GM12878 (cell line): Measurements from ENCODE around the gene DDX20. TPM values are rescaled to one million over a fixed set of nuclear protein-coding genes. Genes with fewer than 3 reads are reported as not detected.

Experiments used
- ATAC-seq: fragments of 200-7000 bp; cut with Tn5 transposase; 3 replicates; pipeline ENCODE4 v1.9.1; 2020; ENCODE audit warnings: mild to moderate bottlenecking, moderate library complexity
- BruUV-seq: library from RNA; stranded (reverse); fragments of 400-500 nt; replicated peaks from 2 replicates; lab custom pipeline; 2021; lab: Mats Ljungman, UMichigan
- CTCF ChIA-PET: fragments of 300-600 bp; sonication (Branson Sonifier 250); formaldehyde crosslinking; extraction: SDS; loops from one replicate; lab custom pipeline; 2021; ENCODE audit warnings: inconsistent platforms; lab: Yijun Ruan, JAX
- POLR2A ChIA-PET: fragments of 350-600 bp; formaldehyde crosslinking; extraction: SDS; loops from one replicate; lab custom pipeline; 2021; ENCODE audit warnings: inconsistent platforms; lab: Charles Lee
- RAD21 ChIA-PET: fragments of 300-600 bp; sonication (Branson Sonifier 250); formaldehyde crosslinking; loops from one replicate; lab custom pipeline; 2023; ENCODE audit warnings: antibody characterized with exemption; ENCODE audit not compliant: unreplicated experiment; lab: Charles Lee
- SMC1A ChIA-PET: fragments of 300-600 bp; sonication (Branson Sonifier 250); formaldehyde crosslinking; loops from one replicate; lab custom pipeline; 2023; ENCODE audit not compliant: unreplicated experiment, uncharacterized antibody; lab: Charles Lee
- DNase-seq: peaks from one replicate; pipeline ENCODE4 v3.0.0-alpha.2; 2011; ENCODE audit warnings: low read depth, low spot score
- FAIRE-seq: peaks from 3 replicates; lab custom pipeline; 2011; peaks lifted over from hg19 to GRCh38; lab: Jason Lieb, UNC
- H2AFZ ChIP-seq: 2 replicates; pipeline ENCODE4 v1.6.0; 2011; ENCODE audit warnings: low read depth, low read length, control low read depth; ENCODE audit not compliant: control insufficient read depth
- H3K27ac ChIP-seq: 2 replicates; pipeline ENCODE4 v1.5.1; 2011; ENCODE audit warnings: control low read depth; ENCODE audit not compliant: control insufficient read depth, insufficient read depth
- H3K27me3 ChIP-seq, 2 experiments: replicated peaks in 1 of 2; 2 replicates each; pipeline versions ENCODE4 v1.6.0 to v1.6.1; 2011; ENCODE audit warnings: low read length in 1 of 2; ENCODE audit not compliant: control insufficient read depth in 2 of 2, insufficient read depth in 2 of 2
- H3K36me3 ChIP-seq, 2 experiments: 2 replicates each; pipeline ENCODE4 v1.5.1; 2011; ENCODE audit warnings: low read length in 1 of 2; ENCODE audit not compliant: control insufficient read depth in 2 of 2, insufficient read depth in 2 of 2
- H3K4me1 ChIP-seq: 2 replicates; pipeline ENCODE4 v1.6.1; 2011; ENCODE audit warnings: mild to moderate bottlenecking, low read length, moderate library complexity, mixed read lengths; ENCODE audit not compliant: control insufficient read depth, insufficient read depth
- H3K4me2 ChIP-seq: 2 replicates; pipeline ENCODE4 v1.6.0; 2011; ENCODE audit warnings: control low read depth; ENCODE audit not compliant: control insufficient read depth, insufficient read depth
- H3K4me3 ChIP-seq: fragments of 200-600 bp; sonication (generic); 2 replicates; pipeline ENCODE4 v1.5.1; 2016
- H3K79me2 ChIP-seq: 2 replicates; pipeline ENCODE4 v1.6.0; 2011; ENCODE audit warnings: low read length; ENCODE audit not compliant: control insufficient read depth, insufficient read depth
- H3K9ac ChIP-seq: 2 replicates; pipeline ENCODE4 v1.8.0; 2011; ENCODE audit warnings: low read length, control low read depth, mixed read lengths; ENCODE audit not compliant: control insufficient read depth, insufficient read depth
- H3K9me3 ChIP-seq: replicated peaks from 3 replicates; pipeline ENCODE4 v1.5.1; 2011; ENCODE audit warnings: mild to moderate bottlenecking, low read length; ENCODE audit not compliant: control insufficient read depth, insufficient read depth
- H4K20me1 ChIP-seq: 2 replicates; pipeline ENCODE4 v1.6.0; 2011; ENCODE audit not compliant: control insufficient read depth, insufficient read depth
- EGR1 ChIP-seq, 2 experiments: IDR thresholded peaks; 1 replicate in 1 of 2; 2 replicates in 1 of 2; pipeline ENCODE4 v1.6.1; 2011 to 2012; ENCODE audit warnings: low read depth in 2 of 2, low read length in 2 of 2, borderline replicate concordance in 1 of 2, mild to moderate bottlenecking in 1 of 2, moderate library complexity in 1 of 2
- FOS ChIP-seq: IDR thresholded peaks from 3 replicates; pipeline ENCODE4 v1.6.1; 2011; ENCODE audit warnings: borderline replicate concordance; ENCODE audit not compliant: insufficient read length; ENCODE audit errors: extremely low read depth
- PML ChIP-seq: IDR thresholded peaks from 2 replicates; pipeline ENCODE4 v1.6.1; 2012; ENCODE audit warnings: low read length, inconsistent platforms
- POLR2A ChIP-seq: IDR thresholded peaks from 2 replicates; pipeline ENCODE4 v1.6.1; 2011; ENCODE audit warnings: low read depth, mild to moderate bottlenecking, low read length
- POLR2AphosphoS5 ChIP-seq: IDR thresholded peaks from 2 replicates; pipeline ENCODE4 v1.6.1; 2011; ENCODE audit warnings: mild to moderate bottlenecking, low read length, inconsistent platforms
- POU2F2 ChIP-seq: IDR thresholded peaks from 3 replicates; pipeline ENCODE4 v1.6.1; 2011; ENCODE audit warnings: low read depth, mild to moderate bottlenecking, low read length, borderline replicate concordance
- USF2 ChIP-seq: IDR thresholded peaks from 2 replicates; pipeline ENCODE4 v1.6.1; 2011; ENCODE audit warnings: low read depth, low read length, improper control_type of control experiment, borderline replicate concordance
- WGBS: methylation state at CpG from one replicate; pipeline ENCODE4 v1.1.6; 2016; ENCODE audit warnings: low lambda C conversion rate; ENCODE audit not compliant: insufficient replicate concordance, insufficient coverage; ENCODE audit errors: missing lambda C conversion rate; 5-methylcytosine and 5-hydroxymethylcytosine counted together
- in situ Hi-C: fragments of 300-500 bp; cut with MboI; formaldehyde crosslinking; loops from 9 replicates; pipeline ENCODE4 v1.14.3; 2018; ENCODE audit warnings: mixed read lengths
- intact Hi-C: fragments of 100-400 bp; cut with micrococcal nuclease; formaldehyde crosslinking; loops from one replicate; pipeline ENCODE4 v1.14.2; 2022; ENCODE audit not compliant: unreplicated experiment
- polyA plus RNA-seq, 11 experiments: library from polyadenylated mRNA; depleted of rRNA in 4 of 11; unstranded in 6 of 11; stranded (reverse) in 5 of 11; fragments of >200 nt; fragmentation: Nextera tagmentation in 4 of 11; fragmentation: Illumina TruSeq in 1 of 11; extraction: Ambion mirVana in 4 of 11; extraction: Trizol in 1 of 11; gene quantifications; 1 replicate in 1 of 11; 2 replicates in 10 of 11; pipeline versions ENCODE4 v1.2.1 to v1.2.3, GENCODE V29; 2011 to 2016; ENCODE audit warnings: inconsistent platforms in 2 of 11, missing spikeins in 2 of 11, low read depth in 1 of 11
- total RNA-seq, 4 experiments: library from RNA; depleted of rRNA in 3 of 4; stranded (reverse); fragments of >200 nt in 3 of 4; fragmentation: Illumina TruSeq in 1 of 4; extraction: Trizol in 1 of 4; gene quantifications; 2 replicates each; pipeline versions ENCODE4 v1.2.1 to v1.2.3, GENCODE V29; 2013 to 2021
- TF ChIP-seq, protein P1 (sequence below): fragments of 450-650 bp; formaldehyde crosslinking; IDR thresholded peaks from 2 replicates; pipeline ENCODE4 v1.4.0; 2022; ENCODE audit warnings: mild to moderate bottlenecking, moderate library complexity
- TF ChIP-seq, protein P2 (sequence below), 3 experiments: IDR thresholded peaks in 2 of 3; conservative IDR thresholded peaks in 1 of 3; 2 replicates each; pipeline ENCODE4 v1.5.1; 2011; ENCODE audit warnings: low read depth in 3 of 3, low read length in 3 of 3, mild to moderate bottlenecking in 3 of 3, control low read depth in 2 of 3, moderate library complexity in 2 of 3, inconsistent platforms in 1 of 3, mixed read lengths in 1 of 3; ENCODE audit not compliant: control insufficient read depth in 2 of 3, insufficient read depth in 1 of 3; ENCODE audit errors: extremely low read depth in 1 of 3

DDX20 gene
- total and polyA plus RNA-seq, 10 of the 15 experiments (the other 5 are each of a cell fraction or from before 2014, with no cell fraction given): 7.2 to 30.6 (median 25.1) TPM

DNA sequence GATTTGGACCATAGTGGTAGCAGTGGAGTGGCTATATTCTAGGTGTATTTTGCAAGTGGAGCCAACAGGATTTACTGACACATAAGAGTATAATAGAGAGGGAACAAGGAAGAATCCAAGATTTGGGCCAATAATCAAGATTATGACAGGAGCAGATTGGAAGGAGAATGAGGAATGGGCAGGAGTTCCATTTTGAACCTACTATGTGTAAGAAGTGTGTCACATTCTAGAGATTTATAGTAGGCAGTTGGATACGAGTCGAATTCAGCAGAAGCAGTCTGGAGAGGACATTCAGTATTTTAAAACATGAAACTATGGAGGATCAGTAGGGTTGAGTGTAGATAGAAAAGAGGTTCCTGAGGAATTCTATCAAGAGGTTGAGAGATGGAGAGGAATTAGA is 38.3 kb upstream of the DDX20 start:
- Histone ChIP-seq H3K4me3 (no peak overlapping the region), H3K36me3 (peaks cover 3 to 8% of the 10 kb centered on the region in 2 experiments), H2AFZ (no peak overlapping the region), H3K9me3 (no peaks in the 10 kb centered on the region), H3K27ac (no peak overlapping the region), H4K20me1 (no peaks in the 10 kb centered on the region), H3K9ac (no peak overlapping the region), H3K79me2 (no peaks in the 10 kb centered on the region)
- DNase-seq: no peak
- WGBS: 100% methylated on average over 2 of the region's 2 CpGs
- POLR2A ChIA-PET: no interaction called here
- no peak for ATAC-seq
- CTCF ChIA-PET: interaction anchor here (5.4 to 8.0 kb wide), 2 partner anchors 16 to 24 kb away, joined by 101 to 135 read pairs; partner anchors contain the start of gene INKA2
- FAIRE-seq: no peak
- in situ Hi-C loops: no loop called here
- BruUV-seq: no TSS peak
- TF ChIP-seq PML: peak; percentile 46; the same call in 1 of the 2 replicates
- TF ChIP-seq, protein P1, sequence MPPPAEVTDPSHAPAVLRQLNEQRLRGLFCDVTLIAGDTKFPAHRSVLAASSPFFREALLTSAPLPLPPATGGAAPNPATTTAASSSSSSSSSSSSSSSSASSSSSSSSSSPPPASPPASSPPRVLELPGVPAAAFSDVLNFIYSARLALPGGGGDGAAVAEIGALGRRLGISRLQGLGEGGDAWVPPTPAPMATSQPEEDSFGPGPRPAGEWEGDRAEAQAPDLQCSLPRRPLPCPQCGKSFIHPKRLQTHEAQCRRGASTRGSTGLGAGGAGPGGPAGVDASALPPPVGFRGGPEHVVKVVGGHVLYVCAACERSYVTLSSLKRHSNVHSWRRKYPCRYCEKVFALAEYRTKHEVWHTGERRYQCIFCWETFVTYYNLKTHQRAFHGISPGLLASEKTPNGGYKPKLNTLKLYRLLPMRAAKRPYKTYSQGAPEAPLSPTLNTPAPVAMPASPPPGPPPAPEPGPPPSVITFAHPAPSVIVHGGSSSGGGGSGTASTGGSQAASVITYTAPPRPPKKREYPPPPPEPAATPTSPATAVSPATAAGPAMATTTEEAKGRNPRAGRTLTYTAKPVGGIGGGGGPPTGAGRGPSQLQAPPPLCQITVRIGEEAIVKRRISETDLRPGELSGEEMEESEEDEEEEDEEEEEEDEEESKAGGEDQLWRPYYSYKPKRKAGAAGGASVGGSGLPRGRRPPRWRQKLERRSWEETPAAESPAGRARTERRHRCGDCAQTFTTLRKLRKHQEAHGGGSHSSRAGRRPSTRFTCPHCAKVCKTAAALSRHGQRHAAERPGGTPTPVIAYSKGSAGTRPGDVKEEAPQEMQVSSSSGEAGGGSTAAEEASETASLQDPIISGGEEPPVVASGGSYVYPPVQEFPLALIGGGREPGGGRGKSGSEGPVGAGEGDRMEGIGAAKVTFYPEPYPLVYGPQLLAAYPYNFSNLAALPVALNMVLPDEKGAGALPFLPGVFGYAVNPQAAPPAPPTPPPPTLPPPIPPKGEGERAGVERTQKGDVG (CRISPR knock-in tag): no peak
- TF ChIP-seq, all 136 proteins: peak for 1
- H3K4me1 ChIP-seq: no peaks in the 10 kb centered on the region
- intact Hi-C loops: no loop called here
- SMC1A ChIA-PET: interaction anchor here (1.2 to 8.8 kb wide), 3 partner anchors 11 to 209 kb away, joined by 3 to 87 read pairs (median 56); no protein-coding TSS in a partner anchor
- no peak overlapping the region for H3K4me2 ChIP-seq
- no peaks in the 10 kb centered on the region for H3K27me3 ChIP-seq
- RAD21 ChIA-PET: interaction anchor here (1.3 kb wide), 1 partner anchor 210 kb away, joined by 4 read pairs; no protein-coding TSS in a partner anchor

GRCh38 chr1:111719135-111719534 is 36.6 kb upstream of the DDX20 start:
- RAD21 ChIA-PET: no interaction called here
- SMC1A ChIA-PET: interaction anchor here (0.7 kb wide), 1 partner anchor 207 kb away, joined by 4 read pairs; no protein-coding TSS in a partner anchor
- in situ Hi-C loops (no loop called here), intact Hi-C loops (no loop called here)
- TF ChIP-seq POLR2AphosphoS5 (peak; percentile 52), USF2 (no peak), EGR1 (IDR thresholded peaks at IDR 0.05; ENCODE audit: borderline replicate concordance in 1 of 2, low read depth in 2 of 2, low read length in 2 of 2) (no peak), POLR2A (peak; percentile 68), FOS (no peak), POU2F2 (no peak)
- TF ChIP-seq, protein P2, sequence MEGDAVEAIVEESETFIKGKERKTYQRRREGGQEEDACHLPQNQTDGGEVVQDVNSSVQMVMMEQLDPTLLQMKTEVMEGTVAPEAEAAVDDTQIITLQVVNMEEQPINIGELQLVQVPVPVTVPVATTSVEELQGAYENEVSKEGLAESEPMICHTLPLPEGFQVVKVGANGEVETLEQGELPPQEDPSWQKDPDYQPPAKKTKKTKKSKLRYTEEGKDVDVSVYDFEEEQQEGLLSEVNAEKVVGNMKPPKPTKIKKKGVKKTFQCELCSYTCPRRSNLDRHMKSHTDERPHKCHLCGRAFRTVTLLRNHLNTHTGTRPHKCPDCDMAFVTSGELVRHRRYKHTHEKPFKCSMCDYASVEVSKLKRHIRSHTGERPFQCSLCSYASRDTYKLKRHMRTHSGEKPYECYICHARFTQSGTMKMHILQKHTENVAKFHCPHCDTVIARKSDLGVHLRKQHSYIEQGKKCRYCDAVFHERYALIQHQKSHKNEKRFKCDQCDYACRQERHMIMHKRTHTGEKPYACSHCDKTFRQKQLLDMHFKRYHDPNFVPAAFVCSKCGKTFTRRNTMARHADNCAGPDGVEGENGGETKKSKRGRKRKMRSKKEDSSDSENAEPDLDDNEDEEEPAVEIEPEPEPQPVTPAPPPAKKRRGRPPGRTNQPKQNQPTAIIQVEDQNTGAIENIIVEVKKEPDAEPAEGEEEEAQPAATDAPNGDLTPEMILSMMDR (IDR thresholded peaks at IDR 0.05 in 2 of 3, conservative IDR thresholded peaks at IDR 0.05 in 1 of 3; ENCODE audit: control insufficient read depth in 2 of 3, extremely low read depth in 1 of 3, insufficient read depth in 1 of 3, low read depth in 3 of 3, low read length in 3 of 3): no peak
- no TSS peak for BruUV-seq
- Histone ChIP-seq H3K9ac (no peak overlapping the region), H3K4me2 (no peak overlapping the region), H4K20me1 (no peaks in the 10 kb centered on the region), H3K4me3 (no peak overlapping the region), H3K4me1 (no peaks in the 10 kb centered on the region), H3K79me2 (no peaks in the 10 kb centered on the region), H3K36me3 (peaks cover 3 to 8% of the 10 kb centered on the region in 2 experiments), H2AFZ (no peak overlapping the region), H3K9me3 (no peaks in the 10 kb centered on the region), H3K27me3 (no peaks in the 10 kb centered on the region), H3K27ac (no peak overlapping the region)
- CTCF ChIA-PET: no interaction called here
- ATAC-seq (no peak), DNase-seq (no peak), FAIRE-seq (no peak)
- POLR2A ChIA-PET: no interaction called here
- WGBS: 98% methylated on average over 5 of the region's 5 CpGs
